CD4-positive, alpha-beta T cell treated with Interferon alpha-2 for 1 hour (primary cell): ENCODE measurements around the gene SLC12A9.
"Not testable (repeated sequence)": the region's sequence is repeated elsewhere in the genome, so short reads cannot be mapped to it uniquely, and the experiment has no call there.

Experiments
- DNase-seq, 2 donors: peaks; one replicate each; pipeline ENCODE4 v3.0.0-alpha.2; 2020 to 2022

The SLC12A9 gene

GRCh38 chr7:100826514-100827329 lies 25.8 kb upstream of the SLC12A9 start:
- DNase-seq, result no peak

- DNase-seq, result no peak
Observed at GRCh38 chr7:100827330-100828226, 24.9 kb upstream of the SLC12A9 start, which contains the start of gene EPHB4. Gene EPHB4, minus strand, starts transcription at chr7:100827523. Its CDS starts 493 bp downstream, at chr7:100827030.

GRCh38 chr7:100829150-100829716 lies 23.3 kb upstream of the SLC12A9 start:
- no peak for DNase-seq

GRCh38 chr7:100830396-100830795 lies 22.1 kb upstream of the SLC12A9 start:
- DNase-seq, result no peak

GRCh38 chr7:100832281-100832633 lies 20.3 kb upstream of the SLC12A9 start:
- no peak for DNase-seq

- no peak for DNase-seq
Observed at GRCh38 chr7:100835903-100836811, 16.4 kb upstream of the SLC12A9 start.

GRCh38 chr7:100836812-100837098 lies 15.8 kb upstream of the SLC12A9 start:
- no peak for DNase-seq

- peak; percentile 79 to 80 for DNase-seq
Observed at GRCh38 chr7:100837099-100837836, 15.2 kb upstream of the SLC12A9 start.

GRCh38 chr7:100839361-100839760 lies 13.2 kb upstream of the SLC12A9 start:
- no peak for DNase-seq

- DNase-seq, result no peak
Observed at GRCh38 chr7:100840470-100841100, 11.9 kb upstream of the SLC12A9 start.

GRCh38 chr7:100847360-100847759 lies 5.2 kb upstream of the SLC12A9 start:
- DNase-seq, result no peak

- DNase-seq, result no peak
Observed at GRCh38 chr7:100854146-100854895, 1.8 kb downstream of the SLC12A9 start.

GRCh38 chr7:100854899-100855298 lies 2.4 kb downstream of the SLC12A9 start:
- DNase-seq, result not testable (repeated sequence)

GRCh38 chr7:100855515-100855914 lies 3.0 kb downstream of the SLC12A9 start:
- no peak for DNase-seq

GRCh38 chr7:100856871-100857282 lies 4.4 kb downstream of the SLC12A9 start:
- no peak for DNase-seq

GRCh38 chr7:100859856-100860255 lies 7.3 kb downstream of the SLC12A9 start:
- DNase-seq, result no peak

GRCh38 chr7:100860702-100861615 lies 8.4 kb downstream of the SLC12A9 start:
- no peak for DNase-seq

- no peak for DNase-seq
Observed at GRCh38 chr7:100861616-100861985, 9.1 kb downstream of the SLC12A9 start.

GRCh38 chr7:100863406-100863950 lies 11.0 kb downstream of the SLC12A9 start:
- no peak for DNase-seq
